PFSK-1 (cell line): ENCODE data around the gene PLPPR2.

ENCODE experiments used
- POLR2AphosphoS5 ChIP-seq: IDR thresholded peaks from 2 replicates; pipeline ENCODE4 v1.6.1; 2012; ENCODE audit warnings: low read depth, mild to moderate bottlenecking, control low read depth, low read length, moderate library complexity
- REST ChIP-seq, 2 experiments: IDR thresholded peaks; 2 replicates each; pipeline versions ENCODE4 v1.6.1 to v1.8.0; 2011 to 2012; ENCODE audit warnings: low read depth in 2 of 2, low read length in 2 of 2, control low read depth in 1 of 2, inconsistent platforms in 1 of 2, mild to moderate bottlenecking in 1 of 2, moderate library complexity in 1 of 2; ENCODE audit not compliant: insufficient read depth in 1 of 2
- SIN3A ChIP-seq: IDR thresholded peaks from 2 replicates; pipeline ENCODE4 v1.6.1; 2012; ENCODE audit warnings: mild to moderate bottlenecking, low read length, moderate library complexity, borderline replicate concordance; ENCODE audit not compliant: insufficient read depth

DNA sequence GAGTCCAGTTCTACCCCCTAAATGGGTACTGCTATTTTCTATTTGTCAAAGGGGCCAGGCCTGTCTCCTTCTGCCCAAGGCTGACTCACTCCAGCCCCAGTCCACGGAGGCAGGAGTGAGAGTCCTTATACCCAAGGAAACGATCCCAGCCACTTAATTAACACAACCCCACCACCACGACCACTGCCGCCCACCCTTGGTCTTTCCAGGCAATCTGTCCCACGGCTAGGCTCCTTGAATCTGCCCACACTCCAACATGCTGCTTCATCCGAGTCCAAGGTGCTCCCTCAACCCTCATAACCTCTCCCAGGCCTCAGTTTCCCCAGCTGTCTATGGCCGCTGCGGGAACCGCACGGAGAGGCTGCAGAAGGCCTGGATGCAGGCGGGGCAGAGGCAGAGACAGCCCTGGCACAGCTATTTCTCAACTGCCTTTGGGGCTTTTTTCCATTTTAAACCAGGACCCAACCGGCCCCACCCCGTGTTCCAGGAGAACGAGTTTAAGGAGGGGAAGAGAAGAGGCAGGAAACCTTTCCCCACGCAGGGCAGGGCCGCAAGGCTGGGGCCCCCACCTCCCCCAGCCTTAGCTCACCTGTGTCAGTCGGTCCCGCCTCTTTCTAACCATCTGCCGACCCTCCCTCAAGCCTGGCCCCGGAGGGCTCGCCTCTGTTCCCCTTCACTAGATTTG, 16.5 kb upstream of the PLPPR2 start:
- TF ChIP-seq POLR2AphosphoS5 (no peak), REST (IDR thresholded peaks at IDR 0.05; ENCODE audit: insufficient read depth in 1 of 2, low read depth in 2 of 2, low read length in 2 of 2) (no peak), SIN3A (no peak)
